GM20000 (cell line): Measurements from ENCODE around the gene TMEM121B.
A peak's percentile ranks its signal among the peaks of the same experiment; 100 is the strongest.

Experiments used
- DNase-seq: peaks from one replicate; pipeline ENCODE4 v3.0.0; 2012; ENCODE audit warnings: low spot score
- TF ChIP-seq, protein P1 (sequence below): IDR thresholded peaks from 2 replicates; pipeline ENCODE4 v1.5.1; 2012; ENCODE audit warnings: mild to moderate bottlenecking, control low read depth; ENCODE audit errors: extremely low read depth, missing control alignments

TMEM121B gene

GRCh38 chr22:17097062-17097461, 24.1 kb downstream of the TMEM121B start:
- TF ChIP-seq, protein P1, sequence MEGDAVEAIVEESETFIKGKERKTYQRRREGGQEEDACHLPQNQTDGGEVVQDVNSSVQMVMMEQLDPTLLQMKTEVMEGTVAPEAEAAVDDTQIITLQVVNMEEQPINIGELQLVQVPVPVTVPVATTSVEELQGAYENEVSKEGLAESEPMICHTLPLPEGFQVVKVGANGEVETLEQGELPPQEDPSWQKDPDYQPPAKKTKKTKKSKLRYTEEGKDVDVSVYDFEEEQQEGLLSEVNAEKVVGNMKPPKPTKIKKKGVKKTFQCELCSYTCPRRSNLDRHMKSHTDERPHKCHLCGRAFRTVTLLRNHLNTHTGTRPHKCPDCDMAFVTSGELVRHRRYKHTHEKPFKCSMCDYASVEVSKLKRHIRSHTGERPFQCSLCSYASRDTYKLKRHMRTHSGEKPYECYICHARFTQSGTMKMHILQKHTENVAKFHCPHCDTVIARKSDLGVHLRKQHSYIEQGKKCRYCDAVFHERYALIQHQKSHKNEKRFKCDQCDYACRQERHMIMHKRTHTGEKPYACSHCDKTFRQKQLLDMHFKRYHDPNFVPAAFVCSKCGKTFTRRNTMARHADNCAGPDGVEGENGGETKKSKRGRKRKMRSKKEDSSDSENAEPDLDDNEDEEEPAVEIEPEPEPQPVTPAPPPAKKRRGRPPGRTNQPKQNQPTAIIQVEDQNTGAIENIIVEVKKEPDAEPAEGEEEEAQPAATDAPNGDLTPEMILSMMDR, result no peak
- DNase-seq, result peak; percentile 5

DNA sequence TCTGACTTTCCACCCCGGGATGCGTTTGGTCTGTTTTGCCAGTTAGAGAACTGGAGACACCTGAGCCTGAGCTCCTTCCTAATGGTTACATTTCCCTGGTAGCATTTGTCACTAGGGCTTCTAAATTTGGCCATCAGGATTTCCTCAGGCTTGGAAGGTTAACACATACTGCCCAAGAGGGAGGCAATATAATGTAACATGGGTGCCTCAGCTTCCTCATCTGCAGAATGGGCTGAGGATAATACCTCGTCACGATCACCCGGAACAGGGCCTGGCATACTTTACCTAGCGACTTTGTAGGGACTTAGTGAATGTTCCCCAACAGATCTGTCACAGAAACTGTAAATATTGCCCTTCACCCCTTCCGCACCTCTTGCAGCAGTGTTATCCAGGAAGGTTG, 25.1 kb downstream of the TMEM121B start:
- DNase-seq, result no peak
- TF ChIP-seq, protein P1, result no peak

DNA sequence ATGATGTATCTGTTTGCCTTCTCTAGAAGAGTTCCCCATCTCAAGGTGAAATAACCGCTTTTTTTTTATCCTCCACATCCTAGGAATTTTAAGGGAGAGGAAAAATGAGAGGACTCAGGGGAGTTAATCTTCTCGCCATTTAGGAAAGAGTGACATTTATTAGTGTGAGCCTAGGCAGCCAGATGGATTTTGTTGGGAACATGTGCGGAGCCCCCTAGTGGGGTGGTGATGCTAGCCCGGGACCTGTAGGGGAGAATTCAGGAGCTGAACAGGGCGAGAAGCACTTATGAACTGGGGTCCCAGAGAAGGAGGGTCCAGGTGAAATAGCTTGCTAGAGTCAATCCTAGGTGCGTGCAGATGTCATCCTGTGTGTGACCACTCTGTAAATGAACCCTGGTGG, 25.6 kb downstream of the TMEM121B start:
- TF ChIP-seq, protein P1, result no peak
- DNase-seq, result no peak

- DNase-seq, result no peak
- TF ChIP-seq, protein P1, result no peak
Measured at GRCh38 chr22:17093081-17093480, 28.1 kb downstream of the TMEM121B start.

GRCh38 chr22:17091851-17092250, 29.3 kb downstream of the TMEM121B start:
- DNase-seq, result no peak
- TF ChIP-seq, protein P1, result no peak

DNA sequence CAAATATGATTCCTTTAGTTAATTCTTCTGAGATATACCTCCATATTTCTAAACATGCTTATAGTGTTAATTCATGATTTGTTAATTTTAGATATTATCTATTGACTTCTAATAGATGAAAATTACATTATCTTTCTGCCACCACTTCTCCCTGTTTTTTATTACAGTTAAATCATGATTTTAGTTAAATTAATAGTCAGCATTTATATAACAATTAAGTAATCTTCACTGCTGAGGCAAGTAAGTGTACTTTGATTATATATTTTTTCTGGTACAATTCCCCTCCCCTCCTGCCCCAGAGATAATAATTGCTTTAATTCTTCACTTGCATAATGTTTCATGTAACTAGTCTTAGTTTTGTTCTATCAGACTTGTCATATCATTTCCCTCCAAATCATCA, 30.6 kb downstream of the TMEM121B start:
- DNase-seq, result no peak
- TF ChIP-seq, protein P1, result no peak

DNA sequence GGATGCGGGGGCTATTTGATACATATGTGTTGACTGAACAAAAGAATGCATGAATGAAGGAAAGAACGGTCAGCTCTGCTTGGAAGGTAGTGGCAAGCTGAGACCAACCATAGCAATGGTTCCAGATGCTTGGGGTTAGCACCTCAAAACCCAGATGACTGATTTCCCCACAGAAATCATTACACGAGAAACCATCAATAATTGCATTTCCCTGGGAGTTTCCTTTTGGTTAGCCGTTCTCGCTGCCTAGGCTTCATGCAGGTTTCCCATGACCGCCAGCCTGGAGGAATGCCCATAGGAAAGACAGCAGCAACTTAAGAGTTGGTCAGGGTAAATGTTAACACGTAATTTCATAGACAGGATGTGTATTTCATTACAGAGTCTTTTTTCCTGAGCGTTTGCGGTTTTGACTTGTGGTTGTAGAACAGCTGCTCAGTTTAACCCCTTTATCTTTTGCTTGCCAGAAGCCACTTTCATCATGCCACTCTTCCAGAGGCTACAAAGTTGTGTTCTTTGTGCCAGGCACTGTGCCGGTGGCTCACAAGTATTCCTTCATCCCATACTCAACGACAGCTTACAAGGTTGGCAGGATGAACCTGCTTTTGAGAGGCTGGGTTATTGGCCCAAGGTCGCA, 33.5 kb downstream of the TMEM121B start:
- DNase-seq, result peak; percentile 51
- TF ChIP-seq, protein P1, result no peak
